Liver (tissue), 5 donors: Measurements from ENCODE around the gene EMC6. TPM values are rescaled to one million over a fixed set of nuclear protein-coding genes. Genes with fewer than 3 reads are reported as not detected.

ENCODE experiments used
- CTCF ChIP-seq: fragments of 150-350 bp; IDR thresholded peaks from 2 replicates; pipeline ENCODE4 v1.5.1; 2017; ENCODE audit warnings: improper control_type of control experiment, low read depth, low read length; ENCODE audit not compliant: missing input control
- polyA plus RNA-seq, 2 donors: library from polyadenylated mRNA; stranded (reverse) in 1 of 2; unstranded in 1 of 2; fragments of 200-250 nt in 1 of 2; fragments of >200 nt in 1 of 2; fragmentation: Nextera tagmentation in 1 of 2; extraction: Ambion mirVana in 1 of 2; gene quantifications; one replicate each; pipeline versions ENCODE4 v1.2.1 to v1.2.3, GENCODE V29; 2013 to 2015
- total RNA-seq, 2 donors: library from RNA; depleted of rRNA; stranded (reverse); fragments of >200 nt; gene quantifications; one replicate each; pipeline ENCODE4 v1.2.3, GENCODE V29; 2014
- donor health status: healthy.
- donor health status: healthy.
- donor health status: healthy.

Gene EMC6
- total and polyA plus RNA-seq, 4 donors: 12.3 to 107 (median 47.6) TPM

- no peak for TF ChIP-seq CTCF
Measured at GRCh38 chr17:3719265-3719664, 50.7 kb downstream of the EMC6 start (continued).

Other genes starting within 250 kb of the EMC6 start
- under 1 TPM in 1 of 2 donors, not detected in 1; 0.08 TPM for gene OR1E2, start 235.0 kb upstream of the EMC6 start, total RNA-seq
- gene OR1E2, start 235.0 kb upstream of the EMC6 start, polyA plus RNA-seq: not detected
- gene SPATA22, start 197.0 kb upstream of the EMC6 start, total RNA-seq: under 1 TPM; 0.19 to 0.42 TPM
- under 1 TPM in 1 of 2 donors, not detected in 1; 0.89 TPM for gene SPATA22, start 197.0 kb upstream of the EMC6 start, polyA plus RNA-seq
- 1 to 10 TPM in 1 of 2 donors, under 1 TPM in 1; 0.89 to 4.7 TPM for gene ASPA, start 192.8 kb upstream of the EMC6 start, total RNA-seq
- 1 to 10 TPM; 1.2 to 2.6 TPM for gene ASPA, start 192.8 kb upstream of the EMC6 start, polyA plus RNA-seq
- under 1 TPM; 0.19 to 0.33 TPM for gene TRPV3, start 111.0 kb upstream of the EMC6 start, total RNA-seq
- gene TRPV3, start 111.0 kb upstream of the EMC6 start, polyA plus RNA-seq: under 1 TPM; 0.04 to 0.38 TPM
- gene TRPV1, start 59.4 kb upstream of the EMC6 start, total RNA-seq: 10 to 100 TPM in 1 of 2 donors, 1 to 10 TPM in 1; 2.5 to 12.7 TPM
- 1 to 10 TPM; 3.0 to 3.7 TPM for gene TRPV1, start 59.4 kb upstream of the EMC6 start, polyA plus RNA-seq
- gene SHPK, start 32.6 kb upstream of the EMC6 start, total RNA-seq: 10 to 100 TPM in 1 of 2 donors, 1 to 10 TPM in 1; 9.3 to 66.6 TPM
- gene SHPK, start 32.6 kb upstream of the EMC6 start, polyA plus RNA-seq: 10 to 100 TPM; 16.5 to 17.4 TPM
- 10 to 100 TPM in 1 of 2 donors, 1 to 10 TPM in 1; 8.1 to 15.3 TPM for gene CTNS, start 32.1 kb upstream of the EMC6 start, total RNA-seq
- gene CTNS, start 32.1 kb upstream of the EMC6 start, polyA plus RNA-seq: 10 to 100 TPM in 1 of 2 donors, 1 to 10 TPM in 1; 6.6 to 11.0 TPM
- gene TAX1BP3, start 234 bp upstream of the EMC6 start, total RNA-seq: 10 to 100 TPM; 11.9 to 19.8 TPM
- 10 to 100 TPM; 20.1 to 27.7 TPM for gene TAX1BP3, start 234 bp upstream of the EMC6 start, polyA plus RNA-seq
- 1 to 10 TPM; 1.2 to 1.8 TPM for gene P2RX5, start 27.3 kb downstream of the EMC6 start, total RNA-seq
- 1 to 10 TPM in 1 of 2 donors, under 1 TPM in 1; 0.31 to 1.1 TPM for gene P2RX5, start 27.3 kb downstream of the EMC6 start, polyA plus RNA-seq
- 1 to 10 TPM in 1 of 2 donors, under 1 TPM in 1; 0.08 to 5.8 TPM for gene HASPIN, start 55.1 kb downstream of the EMC6 start, total RNA-seq
- gene HASPIN, start 55.1 kb downstream of the EMC6 start, polyA plus RNA-seq: under 1 TPM in 1 of 2 donors, not detected in 1; 0.28 TPM
- 10 to 100 TPM in 1 of 2 donors, 1 to 10 TPM in 1; 6.5 to 13.9 TPM for gene ITGAE, start 132.4 kb downstream of the EMC6 start, total RNA-seq
- gene ITGAE, start 132.4 kb downstream of the EMC6 start, polyA plus RNA-seq: 10 to 100 TPM; 10.3 to 17.7 TPM
- gene NCBP3, start 177.4 kb downstream of the EMC6 start, total RNA-seq: 10 to 100 TPM; 11.8 to 17.1 TPM
- 1 to 10 TPM; 4.6 to 4.8 TPM for gene NCBP3, start 177.4 kb downstream of the EMC6 start, polyA plus RNA-seq
- under 1 TPM; 0.51 to 0.67 TPM for gene CAMKK1, start 224.2 kb downstream of the EMC6 start, total RNA-seq
- under 1 TPM; 0.24 to 0.48 TPM for gene CAMKK1, start 224.2 kb downstream of the EMC6 start, polyA plus RNA-seq
- gene P2RX1, start 247.7 kb downstream of the EMC6 start, total RNA-seq: 1 to 10 TPM in 1 of 2 donors, under 1 TPM in 1; 0.75 to 5.2 TPM
- under 1 TPM; 0.44 to 0.53 TPM for gene P2RX1, start 247.7 kb downstream of the EMC6 start, polyA plus RNA-seq